SH-SY5Y (cell line): ENCODE data around the gene HES4.

Experiments used
- GATA2 ChIP-seq: IDR thresholded peaks from 2 replicates; pipeline ENCODE4 v1.6.1; 2011; ENCODE audit warnings: mild to moderate bottlenecking, low read depth, low read length
- GATA3 ChIP-seq: IDR thresholded peaks from 2 replicates; pipeline ENCODE4 v1.6.1; 2011; ENCODE audit warnings: low read depth, mild to moderate bottlenecking, low read length, moderate library complexity

DNA sequence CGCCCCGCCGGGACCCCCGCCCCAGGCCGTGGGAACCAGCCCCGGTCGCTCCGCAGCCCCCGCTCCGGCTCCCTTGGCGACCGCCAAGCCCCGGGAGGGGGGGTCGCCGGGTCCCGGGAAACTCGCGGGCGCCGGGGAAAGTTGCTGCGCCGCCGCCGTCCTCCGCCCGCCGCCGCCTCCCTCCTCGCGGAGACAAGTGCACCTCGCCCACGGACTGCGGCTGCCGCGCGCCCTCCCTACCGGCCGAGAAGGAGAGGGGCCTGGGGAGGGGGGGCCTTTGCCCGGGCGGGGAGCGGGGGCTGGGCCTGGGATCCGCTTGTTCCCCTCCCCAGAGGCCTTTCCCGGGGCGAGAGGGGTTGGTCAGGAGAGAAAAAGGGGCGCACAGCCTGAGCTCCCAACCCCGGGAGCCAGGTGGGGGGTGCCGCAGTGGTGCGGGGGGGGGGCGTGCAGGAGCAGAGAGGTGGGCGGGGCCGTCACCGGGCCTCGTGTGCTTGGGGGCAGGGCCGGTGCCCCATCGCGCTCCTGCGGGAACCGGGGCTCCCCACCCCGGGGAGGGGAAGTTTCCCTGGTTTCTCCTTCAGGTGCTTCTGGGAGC is 20.6 kb upstream of the HES4 start:
- TF ChIP-seq GATA3, result no peak
- TF ChIP-seq GATA2, result no peak
